Adrenal gland (tissue), 12 donors: ENCODE data around the gene RELN. TPM values are rescaled to one million over a fixed set of nuclear protein-coding genes. Genes with fewer than 3 reads are reported as not detected.

Experiments
- DNase-seq, 7 donors: peaks; one replicate each; pipeline ENCODE4 v3.0.0-alpha.2; 2019 to 2020
- H3K27ac ChIP-seq, 5 donors: fragments of 200-600 bp; sonication (generic) in 4 of 5; 1 replicate in 3 of 5; 2 replicates in 2 of 5; pipeline versions ENCODE4 v1.5.1 to v1.8.0; 2016 to 2020; ENCODE audit warnings: mild to moderate bottlenecking in 1 of 5
- H3K27me3 ChIP-seq: fragments of 200-600 bp; 2 replicates; pipeline ENCODE4 v1.8.0; 2021
- H3K36me3 ChIP-seq, 2 donors: fragments of 200-600 bp; replicated peaks in 1 of 2; 1 replicate in 1 of 2; 2 replicates in 1 of 2; pipeline versions ENCODE4 v1.5.1 to v1.8.0; 2018 to 2022
- H3K4me1 ChIP-seq, 2 donors: fragments of 200-600 bp; replicated peaks in 1 of 2; 1 replicate in 1 of 2; 2 replicates in 1 of 2; pipeline versions ENCODE4 v1.5.1 to v1.8.0; 2018 to 2021
- H3K4me3 ChIP-seq, 4 donors: fragments of 200-600 bp; sonication (generic) in 3 of 4; one replicate each; pipeline ENCODE4 v1.5.1; 2016 to 2018
- H3K9me3 ChIP-seq, 3 donors: fragments of 200-600 bp; sonication (generic) in 1 of 3; replicated peaks in 1 of 3; 1 replicate in 2 of 3; 2 replicates in 1 of 3; pipeline versions ENCODE4 v1.5.1 to v1.8.0; 2016 to 2021
- CTCF ChIP-seq, 6 experiments: fragments of 450-650 bp in 4 of 6; fragments of 200-600 bp in 2 of 6; sonication (generic) in 1 of 6; IDR thresholded peaks; 1 replicate in 5 of 6; 2 replicates in 1 of 6; pipeline versions ENCODE4 v1.5.1 to v1.8.0; 2016 to 2021; ENCODE audit warnings: antibody characterized with exemption in 6 of 6, mild to moderate bottlenecking in 2 of 6, moderate library complexity in 1 of 6
- POLR2A ChIP-seq, 2 donors: fragments of 450-650 bp; IDR thresholded peaks; one replicate each; pipeline ENCODE4 v1.6.1; 2017; ENCODE audit warnings: antibody characterized with exemption in 2 of 2, mild to moderate bottlenecking in 2 of 2, moderate library complexity in 1 of 2
- WGBS, 4 donors: extraction: QIAGEN DNeasy Blood & Tissue Kit in 2 of 4; methylation state at CpG; one replicate each; pipeline versions ENCODE4 v1.1.5 to v1.1.7; 2013 to 2017; 5-methylcytosine and 5-hydroxymethylcytosine counted together
- intact Hi-C, 2 donors: fragments of 100-400 bp; cut with DNase I; formaldehyde crosslinking; loops; one replicate each; pipeline versions ENCODE4 v1.14.1 to v1.15.0; 2022 to 2023
- polyA plus RNA-seq, 3 donors: library from polyadenylated mRNA; stranded (reverse); fragments of 200-250 nt in 2 of 3; fragments of 350-450 nt in 1 of 3; fragmentation: Illumina TruSeq in 1 of 3; extraction: RNeasy Lipid Tissue Mini Kit (QIAGEN cat#74804) in 1 of 3; gene quantifications; one replicate each; pipeline ENCODE4 v1.2.3, GENCODE V29; 2013 to 2014
- total RNA-seq, 9 donors: library from RNA; depleted of rRNA in 4 of 9; stranded (reverse); fragments of >200 nt in 4 of 9; fragments of 120-200 nt in 1 of 9; fragmentation: NEBNext Ultra II Directional in 1 of 9; extraction: Animal tissue kit (Norgen Biotek cat#: 25700) in 1 of 9; gene quantifications; one replicate each; pipeline versions ENCODE4 v1.1.0 to v1.2.4, GENCODE V29; 2013 to 2023
- donor health status: healthy with polysubstance abuse.
- donor health status: Bipolar disorder and iron deficiency.
- donor health status: DM: yes; HTN: yes; CAD: no.
- donor health status: DM: no; HTN: no; CAD: no.
- donor health status: DM: no; HTN: no; CAD: no.
- donor health status: DM: yes; HTN: yes; CAD: no.

RELN gene
- total and polyA plus RNA-seq, 12 donors: 0.88 to 7.9 (median 2.3) TPM

DNA sequence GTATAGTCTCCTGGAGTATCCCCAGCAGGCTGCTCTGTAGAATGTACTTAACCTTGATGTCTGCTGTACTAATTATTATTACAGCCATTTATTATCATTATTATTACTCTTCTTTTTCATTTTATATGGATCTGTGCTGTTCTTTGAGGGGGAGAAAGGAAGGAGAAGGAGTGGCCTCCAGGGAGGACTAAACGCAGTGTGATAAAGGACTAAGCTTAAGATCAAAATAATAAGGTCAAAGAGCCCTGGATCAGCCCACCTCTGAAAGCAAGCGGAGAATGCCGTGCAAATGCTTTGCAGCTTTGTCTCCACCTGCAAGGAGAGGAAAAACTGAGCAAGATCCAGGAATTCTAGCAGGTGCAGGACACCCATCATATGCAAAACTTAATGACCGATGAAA lies 65.3 kb downstream of the RELN start:
- Histone ChIP-seq H3K4me1 (no peaks in the 10 kb centered on the region), H3K27me3 (no peaks in the 10 kb centered on the region), H3K36me3 (no peaks in the 10 kb centered on the region), H3K27ac (no peak overlapping the region), H3K4me3 (no peak overlapping the region), H3K9me3 (no peaks in the 10 kb centered on the region)
- TF ChIP-seq POLR2A (IDR thresholded peaks at IDR 0.05) (no peak), CTCF (IDR thresholded peaks at IDR 0.05) (no peak)
- DNase-seq: no peak
- intact Hi-C loops: no loop called here
- 70 to 85% (median 76%) methylated on average over 4 of the region's 4 CpGs for WGBS, 4 donors

DNA sequence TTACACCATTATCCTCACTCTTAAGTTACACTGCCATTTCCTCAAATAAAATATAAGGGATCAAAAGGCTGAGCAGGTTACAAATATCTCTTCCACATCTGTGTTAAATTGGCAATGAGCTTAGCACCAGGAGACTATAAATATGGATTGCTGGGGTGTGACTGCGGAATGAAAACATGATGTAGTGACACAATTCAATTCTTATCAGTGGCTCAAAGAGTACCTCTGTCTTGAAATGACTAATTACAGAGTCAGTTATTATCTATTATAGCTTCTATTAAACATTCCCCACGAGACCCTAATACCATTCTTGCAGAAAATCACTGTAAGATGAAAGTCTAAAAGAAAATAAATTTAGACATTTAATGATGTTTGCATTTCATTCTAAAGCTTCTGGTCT lies 67.1 kb downstream of the RELN start:
- no peak for TF ChIP-seq CTCF (IDR thresholded peaks at IDR 0.05)
- TF ChIP-seq POLR2A (IDR thresholded peaks at IDR 0.05): no peak
- Histone ChIP-seq H3K4me1 (no peaks in the 10 kb centered on the region), H3K27me3 (no peaks in the 10 kb centered on the region), H3K36me3 (no peaks in the 10 kb centered on the region), H3K4me3 (no peak overlapping the region), H3K27ac (no peak overlapping the region), H3K9me3 (no peaks in the 10 kb centered on the region)
- DNase-seq: no peak
- 45 to 60% (median 55%) methylated on average over 2 of the region's 2 CpGs for WGBS, 4 donors
- intact Hi-C loops: no loop called here

DNA sequence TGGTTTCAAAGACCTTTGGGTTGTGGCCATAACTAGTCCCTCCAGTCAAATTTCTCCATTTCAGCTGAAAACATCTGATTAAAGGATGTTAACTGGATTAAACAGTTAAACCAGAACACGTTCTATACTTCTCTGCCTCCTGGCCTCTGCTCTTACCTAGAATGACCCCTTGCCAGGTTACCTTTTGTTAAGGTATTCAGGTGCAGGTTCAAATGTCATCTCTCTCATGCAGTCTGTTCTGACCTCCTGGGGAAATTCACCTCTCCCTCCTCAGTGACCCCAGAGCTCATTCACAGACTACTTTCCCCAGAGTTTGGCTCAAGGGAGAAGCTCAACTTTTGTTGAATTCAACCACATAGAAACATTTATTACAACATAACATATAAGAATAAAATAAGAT lies 67.8 kb downstream of the RELN start:
- no peak for DNase-seq
- TF ChIP-seq POLR2A (IDR thresholded peaks at IDR 0.05) (no peak), CTCF (IDR thresholded peaks at IDR 0.05) (no peak)
- Histone ChIP-seq H3K9me3 (no peaks in the 10 kb centered on the region), H3K27me3 (no peaks in the 10 kb centered on the region), H3K27ac (no peak overlapping the region), H3K4me1 (no peaks in the 10 kb centered on the region), H3K36me3 (no peaks in the 10 kb centered on the region), H3K4me3 (no peak overlapping the region)
- intact Hi-C loops: no loop called here
- 56 to 77% (median 63%) methylated on average over 1 of the region's 1 CpG for WGBS, 4 donors

DNA sequence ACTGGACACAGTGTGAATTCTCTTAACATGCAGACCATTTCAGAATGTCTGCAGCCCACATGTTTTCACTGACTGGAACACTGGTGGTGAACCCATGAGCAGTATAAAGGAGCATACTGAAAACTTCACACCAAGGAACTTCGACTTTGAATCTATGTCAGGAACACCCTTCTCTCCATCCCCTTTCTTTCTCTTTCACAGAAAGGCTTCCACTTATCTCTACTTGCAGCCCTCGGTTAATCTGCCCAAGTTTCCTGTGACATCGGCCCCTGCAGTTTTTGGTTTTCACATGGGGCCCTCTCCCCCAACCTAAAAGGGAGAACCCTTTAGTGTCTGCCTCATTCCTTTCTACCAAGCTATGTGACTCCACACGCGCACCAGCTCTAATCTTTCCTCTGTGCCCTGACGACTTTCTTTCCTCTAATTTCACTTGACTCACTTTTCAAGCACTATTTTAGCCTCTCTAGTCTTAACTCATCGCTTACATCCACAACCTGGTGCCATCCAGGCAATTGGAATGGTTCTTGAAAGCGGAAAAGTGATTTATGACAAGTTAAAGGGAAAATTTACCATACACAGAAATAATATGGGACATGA lies 70.1 kb downstream of the RELN start:
- no peak overlapping the region for H3K4me3 ChIP-seq
- H3K27me3 ChIP-seq: no peaks in the 10 kb centered on the region
- H3K4me1 ChIP-seq: no peaks in the 10 kb centered on the region
- TF ChIP-seq CTCF (IDR thresholded peaks at IDR 0.05): no peak
- no peaks in the 10 kb centered on the region for H3K9me3 ChIP-seq
- DNase-seq: no peak
- H3K36me3 ChIP-seq: no peaks in the 10 kb centered on the region
- 56 to 65% (median 61%) methylated on average over 8 of the region's 8 CpGs for WGBS, 4 donors
- intact Hi-C loops: no loop called here
- H3K27ac ChIP-seq: no peak overlapping the region
